Stimulated activated effector memory CD8-positive, alpha-beta T cell treated with anti-CD3 and anti-CD28 coated beads, Interleukin-12 subunit alpha, Interleukin-12 subunit beta, amount 100 ng/mL, for 72 hours (primary cell): ENCODE results near the gene PRR16.

Experiments used
- ATAC-seq: fragments of 150-1000 bp; cut with Tn5 transposase; 2 replicates; pipeline ENCODE4 v1.10.0; 2021
- DNase-seq, 2 donors: peaks; one replicate each; pipeline ENCODE4 v3.0.0; 2021 to 2022; ENCODE audit warnings: low spot score in 2 of 2
- H3K27ac Mint-ChIP-seq: one replicate; pipeline ENCODE4 v1.8.0; 2022; ENCODE audit warnings: mild to moderate bottlenecking, mixed read lengths
- H3K36me3 Mint-ChIP-seq: one replicate; pipeline ENCODE4 v1.8.0; 2022; ENCODE audit warnings: mild to moderate bottlenecking, mixed read lengths
- H3K4me1 Mint-ChIP-seq: one replicate; pipeline ENCODE4 v1.8.0; 2022; ENCODE audit warnings: mixed read lengths
- H3K4me3 Mint-ChIP-seq: one replicate; pipeline ENCODE4 v1.8.0; 2022; ENCODE audit warnings: mild to moderate bottlenecking, mixed read lengths
- H3K9me3 Mint-ChIP-seq: one replicate; pipeline ENCODE4 v1.8.0; 2022; ENCODE audit warnings: mixed read lengths

PRR16 gene

DNA sequence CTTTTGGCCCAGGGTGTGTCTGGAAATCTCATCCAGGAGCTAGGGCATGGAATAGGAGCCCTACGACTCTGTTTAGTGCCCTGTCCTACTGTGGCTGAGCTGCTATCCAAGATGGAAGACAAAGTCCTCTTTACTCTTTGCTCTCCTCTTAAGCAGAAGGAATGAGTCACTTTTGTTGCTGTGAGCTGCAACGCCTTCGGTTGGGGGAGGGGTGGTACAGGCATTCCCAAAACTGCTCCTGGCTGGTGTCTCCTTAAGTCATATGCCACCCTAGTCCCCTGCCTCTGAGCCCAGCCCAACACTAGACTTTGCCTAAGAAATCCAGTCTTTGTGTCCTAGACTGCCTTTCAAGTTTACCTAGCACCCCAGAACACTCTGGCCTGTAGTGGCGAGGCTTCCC lies 99.9 kb downstream of the PRR16 start:
- no peak overlapping the region for H3K4me3 Mint-ChIP-seq
- H3K4me1 Mint-ChIP-seq: no peaks in the 10 kb centered on the region
- DNase-seq: no peak
- H3K36me3 Mint-ChIP-seq: no peaks in the 10 kb centered on the region
- no peak overlapping the region for H3K27ac Mint-ChIP-seq
- peaks cover 23% of the 10 kb centered on the region for H3K9me3 Mint-ChIP-seq
- no peak for ATAC-seq

- ATAC-seq (no peak), DNase-seq (no peak)
- Mint-ChIP-seq H3K4me1 (no peaks in the 10 kb centered on the region), H3K36me3 (no peaks in the 10 kb centered on the region), H3K27ac (no peak overlapping the region), H3K9me3 (peaks cover 36% of the 10 kb centered on the region), H3K4me3 (no peak overlapping the region)
These were observed 103.0 kb downstream of the PRR16 start for GRCh38 chr5:120567066-120567465.

DNA sequence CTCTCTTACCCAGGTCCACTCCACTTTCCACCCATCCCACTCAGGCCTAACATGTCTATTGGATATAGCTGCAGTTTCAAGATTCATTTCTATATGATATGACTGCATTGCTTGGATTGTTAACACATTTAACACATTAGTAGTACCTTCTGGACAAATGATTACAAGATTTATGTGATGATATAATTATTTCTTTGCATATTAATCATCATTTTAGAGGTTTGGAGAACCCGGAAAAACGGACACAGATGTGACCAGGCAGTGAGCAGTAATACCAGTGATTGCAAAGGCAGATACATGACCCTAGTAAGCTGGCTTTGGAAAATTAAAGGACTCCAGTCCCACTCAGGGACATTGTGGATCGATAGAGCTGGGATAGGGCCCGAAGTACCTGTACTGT lies 103.8 kb downstream of the PRR16 start:
- DNase-seq: no peak
- ATAC-seq: no peak
- no peak overlapping the region for H3K4me3 Mint-ChIP-seq
- no peaks in the 10 kb centered on the region for H3K36me3 Mint-ChIP-seq
- peaks cover 35% of the 10 kb centered on the region for H3K9me3 Mint-ChIP-seq
- no peak overlapping the region for H3K27ac Mint-ChIP-seq
- H3K4me1 Mint-ChIP-seq: no peaks in the 10 kb centered on the region

DNA sequence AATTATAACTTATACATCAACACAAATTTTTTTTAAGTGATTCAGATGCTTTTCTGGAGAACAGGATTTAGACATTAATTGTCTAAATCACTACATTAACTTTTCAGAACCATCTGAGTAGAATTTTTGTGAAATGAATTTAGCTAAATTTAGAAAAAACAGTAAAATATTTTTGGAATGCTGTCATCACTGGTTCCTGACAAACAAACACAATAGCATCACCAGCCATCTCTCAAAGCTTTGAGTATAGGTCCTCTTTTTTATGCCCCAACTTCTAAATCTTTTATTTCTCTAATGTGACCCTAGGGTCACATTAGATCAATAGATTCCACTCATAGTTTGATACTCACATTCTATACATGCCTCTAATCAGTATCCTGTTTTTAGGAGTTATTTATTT lies 104.6 kb downstream of the PRR16 start:
- H3K4me3 Mint-ChIP-seq: no peak overlapping the region
- DNase-seq (no peak), ATAC-seq (no peak)
- no peaks in the 10 kb centered on the region for H3K36me3 Mint-ChIP-seq
- no peak overlapping the region for H3K27ac Mint-ChIP-seq
- H3K9me3 Mint-ChIP-seq: peaks cover 35% of the 10 kb centered on the region
- H3K4me1 Mint-ChIP-seq: no peaks in the 10 kb centered on the region

DNA sequence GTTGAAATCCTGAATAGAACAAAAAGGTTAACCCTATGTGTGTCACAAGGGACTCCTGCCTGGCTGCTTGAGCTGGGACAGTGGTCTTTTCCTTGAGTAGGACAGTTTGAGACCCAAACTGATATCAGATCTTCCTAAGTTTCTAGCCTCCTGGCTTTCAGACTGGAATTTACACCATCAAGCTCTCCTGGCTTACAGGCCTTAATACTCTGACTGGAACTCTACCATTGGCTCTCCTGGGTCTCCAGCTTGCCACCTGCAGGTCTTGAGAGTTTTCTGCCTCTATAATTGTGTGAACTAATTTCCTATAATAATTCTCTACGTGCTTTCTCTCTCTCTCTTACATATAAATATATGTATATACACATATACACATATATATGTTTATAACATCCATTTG lies 112.5 kb downstream of the PRR16 start:
- DNase-seq: no peak
- H3K9me3 Mint-ChIP-seq: peaks cover 18% of the 10 kb centered on the region
- no peaks in the 10 kb centered on the region for H3K4me1 Mint-ChIP-seq
- H3K27ac Mint-ChIP-seq: no peak overlapping the region
- H3K4me3 Mint-ChIP-seq: no peak overlapping the region
- no peak for ATAC-seq
- H3K36me3 Mint-ChIP-seq: no peaks in the 10 kb centered on the region

DNA sequence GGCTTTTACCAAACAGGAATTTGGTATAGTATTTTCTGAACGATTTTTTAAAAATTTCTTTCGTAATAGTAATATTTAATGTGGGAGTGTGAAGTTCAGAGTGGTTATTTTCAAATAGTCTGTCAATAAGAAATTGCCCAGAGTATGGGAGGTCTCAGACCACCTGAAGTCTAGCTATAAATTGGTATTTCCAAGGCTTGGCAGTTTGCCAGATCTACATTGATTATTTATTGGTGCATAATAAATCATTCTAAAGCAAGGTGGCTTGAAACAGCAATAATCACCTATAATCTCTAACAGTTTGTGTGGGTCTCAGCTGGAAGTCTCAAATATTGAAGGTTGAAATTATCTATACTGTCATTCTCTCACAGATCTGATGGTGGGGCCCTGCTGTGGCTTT lies 118.5 kb downstream of the PRR16 start:
- no peaks in the 10 kb centered on the region for H3K36me3 Mint-ChIP-seq
- peaks cover 24% of the 10 kb centered on the region for H3K9me3 Mint-ChIP-seq
- no peak for ATAC-seq
- no peak overlapping the region for H3K27ac Mint-ChIP-seq
- no peaks in the 10 kb centered on the region for H3K4me1 Mint-ChIP-seq
- H3K4me3 Mint-ChIP-seq: no peak overlapping the region
- DNase-seq: no peak

GRCh38 chr5:120586646-120587045 lies 122.5 kb downstream of the PRR16 start:
- H3K27ac Mint-ChIP-seq: no peak overlapping the region
- H3K9me3 Mint-ChIP-seq: peaks cover 12% of the 10 kb centered on the region
- H3K4me1 Mint-ChIP-seq: no peaks in the 10 kb centered on the region
- no peak overlapping the region for H3K4me3 Mint-ChIP-seq
- H3K36me3 Mint-ChIP-seq: no peaks in the 10 kb centered on the region
- no peak for ATAC-seq
- no peak for DNase-seq

- DNase-seq (no peak), ATAC-seq (no peak)
- Mint-ChIP-seq H3K27ac (no peak overlapping the region), H3K4me3 (no peak overlapping the region), H3K4me1 (no peaks in the 10 kb centered on the region), H3K36me3 (no peaks in the 10 kb centered on the region), H3K9me3 (peaks cover 2% of the 10 kb centered on the region)
These were observed 127.8 kb downstream of the PRR16 start for GRCh38 chr5:120591911-120592310.

GRCh38 chr5:120599576-120599975 lies 135.5 kb downstream of the PRR16 start:
- Mint-ChIP-seq H3K36me3 (no peaks in the 10 kb centered on the region), H3K4me3 (no peak overlapping the region), H3K9me3 (peaks cover 25% of the 10 kb centered on the region), H3K4me1 (no peaks in the 10 kb centered on the region), H3K27ac (no peak overlapping the region)
- no peak for DNase-seq
- ATAC-seq: no peak

DNA sequence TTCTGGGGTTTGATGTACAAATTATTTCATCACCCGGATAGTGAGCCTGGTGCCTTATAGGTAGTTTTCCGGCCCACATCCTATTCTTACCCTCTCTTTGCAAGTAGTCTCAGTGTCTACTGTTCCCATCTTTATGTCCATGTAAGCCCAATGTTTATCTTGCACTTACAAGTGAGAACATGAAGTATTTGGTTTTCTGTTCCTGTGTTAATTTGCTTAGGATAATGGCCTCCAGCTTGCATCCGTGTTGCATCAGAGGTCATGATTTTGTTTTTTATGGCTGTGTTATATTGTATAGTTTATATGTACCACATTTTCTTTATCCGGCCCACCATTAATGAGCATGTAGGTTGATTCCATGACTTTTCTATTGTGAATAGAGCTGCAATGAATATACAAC lies 136.5 kb downstream of the PRR16 start:
- no peak for DNase-seq
- no peaks in the 10 kb centered on the region for H3K36me3 Mint-ChIP-seq
- no peak for ATAC-seq
- H3K4me1 Mint-ChIP-seq: no peaks in the 10 kb centered on the region
- H3K4me3 Mint-ChIP-seq: no peak overlapping the region
- H3K27ac Mint-ChIP-seq: no peak overlapping the region
- peaks cover 25% of the 10 kb centered on the region for H3K9me3 Mint-ChIP-seq

- DNase-seq: no peak
- no peak overlapping the region for H3K27ac Mint-ChIP-seq
- no peaks in the 10 kb centered on the region for H3K36me3 Mint-ChIP-seq
- H3K4me3 Mint-ChIP-seq: no peak overlapping the region
- peaks cover 25% of the 10 kb centered on the region for H3K9me3 Mint-ChIP-seq
- H3K4me1 Mint-ChIP-seq: no peaks in the 10 kb centered on the region
- no peak for ATAC-seq
These were observed 137.9 kb downstream of the PRR16 start for GRCh38 chr5:120602033-120602432.

DNA sequence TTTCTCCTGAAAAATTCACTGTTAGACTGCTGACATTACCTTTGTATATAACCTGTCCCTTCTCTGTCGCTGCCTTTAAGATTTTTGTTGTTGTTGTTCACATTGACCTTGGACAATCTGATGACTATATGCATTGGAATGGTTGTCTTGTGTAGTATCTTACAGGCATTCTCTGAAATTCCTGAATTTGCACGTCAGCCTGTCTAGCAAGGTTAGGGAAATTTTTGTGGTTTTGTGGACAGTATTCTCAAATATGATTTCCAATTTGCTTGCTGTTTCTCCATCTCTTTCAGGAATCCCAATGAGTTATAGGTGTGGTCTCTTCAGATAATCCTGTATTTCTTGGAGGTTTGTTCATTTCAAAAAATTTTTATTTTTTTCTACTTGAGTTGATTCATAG lies 140.8 kb downstream of the PRR16 start:
- no peak for ATAC-seq
- H3K36me3 Mint-ChIP-seq: no peaks in the 10 kb centered on the region
- H3K4me1 Mint-ChIP-seq: no peaks in the 10 kb centered on the region
- H3K4me3 Mint-ChIP-seq: no peak overlapping the region
- no peak for DNase-seq
- peaks cover 22% of the 10 kb centered on the region for H3K9me3 Mint-ChIP-seq
- no peak overlapping the region for H3K27ac Mint-ChIP-seq

DNA sequence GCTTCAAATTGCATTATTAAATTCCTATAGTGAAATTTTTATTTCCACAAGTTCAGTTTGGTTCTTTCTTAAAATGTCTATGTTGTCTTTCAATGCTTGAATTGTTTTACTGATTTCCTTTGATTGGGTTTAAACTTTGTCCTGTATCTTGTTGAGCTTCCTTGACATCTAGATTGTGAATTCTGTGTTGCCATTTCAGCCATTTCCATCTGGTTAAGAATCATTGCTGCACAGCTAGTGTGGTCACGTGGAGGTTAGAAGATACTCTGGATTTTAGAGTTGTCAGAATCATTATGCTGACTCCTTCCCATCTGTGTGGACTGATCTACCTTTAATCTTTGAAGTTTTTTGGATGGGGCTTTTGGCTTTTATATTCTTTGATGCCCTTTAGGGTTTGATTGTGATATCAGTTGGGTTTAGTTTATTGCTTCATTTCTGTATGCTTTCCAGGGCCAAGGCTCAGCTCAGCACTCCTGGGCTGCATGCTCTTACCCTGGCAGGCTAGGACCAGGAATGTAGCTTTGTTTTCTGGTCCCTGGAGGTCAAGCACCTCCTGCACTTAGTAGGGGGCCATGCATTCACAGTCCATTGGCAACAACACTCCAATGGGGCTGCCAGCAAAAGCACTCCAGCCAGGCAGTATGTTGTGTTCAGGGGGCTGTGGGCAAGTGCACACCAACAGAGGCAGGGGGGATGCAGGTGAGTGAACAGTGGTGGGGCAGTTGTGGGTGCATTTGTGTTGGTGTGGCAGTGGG lies 141.4 kb downstream of the PRR16 start:
- Mint-ChIP-seq H3K4me3 (no peak overlapping the region), H3K27ac (no peak overlapping the region), H3K36me3 (no peaks in the 10 kb centered on the region), H3K9me3 (peaks cover 22% of the 10 kb centered on the region), H3K4me1 (no peaks in the 10 kb centered on the region)
- DNase-seq: no peak
- no peak for ATAC-seq

DNA sequence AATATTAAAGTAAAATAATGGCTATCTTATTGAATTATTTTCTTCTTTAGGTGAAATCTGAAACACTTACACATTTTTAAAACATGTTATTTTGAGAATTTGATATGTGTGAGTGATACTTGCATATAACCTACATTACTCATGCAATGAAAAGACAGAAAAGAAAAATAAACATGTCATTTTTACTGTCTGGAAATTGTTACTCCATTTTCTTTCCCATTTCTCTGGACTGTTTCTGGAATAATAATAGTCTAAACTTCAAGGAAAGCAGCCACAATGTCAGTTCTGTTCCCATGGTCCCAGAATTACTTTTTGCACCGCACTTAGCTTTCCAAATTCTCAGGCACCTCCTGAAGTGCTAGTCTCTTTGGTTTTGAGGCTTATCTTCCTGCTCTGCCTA lies 145.5 kb downstream of the PRR16 start:
- peaks cover 16% of the 10 kb centered on the region for H3K9me3 Mint-ChIP-seq
- no peak overlapping the region for H3K27ac Mint-ChIP-seq
- no peak for ATAC-seq
- H3K4me3 Mint-ChIP-seq: no peak overlapping the region
- no peaks in the 10 kb centered on the region for H3K4me1 Mint-ChIP-seq
- no peaks in the 10 kb centered on the region for H3K36me3 Mint-ChIP-seq
- DNase-seq: no peak

GRCh38 chr5:120610145-120610544 lies 146.0 kb downstream of the PRR16 start:
- Mint-ChIP-seq H3K4me3 (no peak overlapping the region), H3K9me3 (peaks cover 16% of the 10 kb centered on the region), H3K4me1 (no peaks in the 10 kb centered on the region), H3K27ac (no peak overlapping the region), H3K36me3 (no peaks in the 10 kb centered on the region)
- ATAC-seq: no peak
- no peak for DNase-seq

DNA sequence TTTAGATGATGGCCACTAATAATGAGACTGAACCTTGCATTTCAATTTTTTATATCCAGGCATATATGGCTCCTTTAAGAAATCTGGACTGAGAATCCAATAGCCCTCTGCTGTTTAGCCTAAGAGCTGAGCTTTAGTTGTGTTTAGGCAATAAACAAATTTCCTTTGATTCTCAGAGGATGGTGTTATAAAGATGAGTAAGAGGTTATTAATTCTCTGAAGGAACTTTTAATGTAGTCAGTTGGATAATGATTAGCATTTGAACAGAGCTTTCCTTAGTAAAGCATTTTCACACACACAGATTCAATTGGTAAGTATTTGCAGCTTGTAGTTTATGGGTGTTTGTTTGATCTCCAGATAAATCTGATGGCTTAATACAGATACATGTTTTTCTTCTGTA lies 149.6 kb downstream of the PRR16 start:
- Mint-ChIP-seq H3K36me3 (no peaks in the 10 kb centered on the region), H3K27ac (no peak overlapping the region), H3K9me3 (peaks cover 10% of the 10 kb centered on the region), H3K4me3 (no peak overlapping the region), H3K4me1 (no peaks in the 10 kb centered on the region)
- no peak for DNase-seq
- ATAC-seq: no peak
